Neuronal stem cell (in vitro differentiated cells): ENCODE results near the gene CCR6. TPM values are rescaled to one million over a fixed set of nuclear protein-coding genes. Genes with fewer than 3 reads are reported as not detected.

Source experiments
- DNase-seq: peaks from one replicate; pipeline ENCODE4 v3.0.0-alpha.2; 2013; ENCODE audit warnings: low spot score
- H2AFZ ChIP-seq: one replicate; pipeline ENCODE4 v1.6.1; 2013; ENCODE audit warnings: mild to moderate bottlenecking, low read length, inconsistent platforms
- H2AK5ac ChIP-seq: 2 replicates; pipeline ENCODE4 v1.6.1; 2013; ENCODE audit warnings: low read depth, mild to moderate bottlenecking, inconsistent platforms, low read length, moderate library complexity, mixed read lengths
- H2BK120ac ChIP-seq: 2 replicates; pipeline ENCODE4 v1.6.1; 2013; ENCODE audit warnings: low read depth, mild to moderate bottlenecking, inconsistent platforms, low read length, moderate library complexity, mixed read lengths
- H2BK12ac ChIP-seq: one replicate; pipeline ENCODE4 v1.6.1; 2013; ENCODE audit warnings: low read length, inconsistent platforms
- H2BK15ac ChIP-seq: 2 replicates; pipeline ENCODE4 v1.6.1; 2013; ENCODE audit warnings: mild to moderate bottlenecking, low read length, inconsistent platforms, mixed read lengths
- H2BK5ac ChIP-seq: one replicate; pipeline ENCODE4 v1.6.1; 2013; ENCODE audit warnings: inconsistent platforms, mild to moderate bottlenecking, low read length, moderate library complexity
- H3K14ac ChIP-seq: one replicate; pipeline ENCODE4 v1.6.1; 2013; ENCODE audit warnings: low read length, inconsistent platforms
- H3K18ac ChIP-seq: 2 replicates; pipeline ENCODE4 v1.6.1; 2013; ENCODE audit warnings: low read length, inconsistent platforms
- H3K23ac ChIP-seq: 2 replicates; pipeline ENCODE4 v1.6.1; 2013; ENCODE audit warnings: low read depth, mild to moderate bottlenecking, mixed read lengths, low read length, inconsistent platforms; ENCODE audit not compliant: poor library complexity
- H3K27ac ChIP-seq: replicated peaks from 3 replicates; pipeline ENCODE4 v1.5.1; 2013; ENCODE audit warnings: low read length, inconsistent platforms
- H3K27me3 ChIP-seq, 3 experiments: 2 replicates each; pipeline ENCODE4 v1.6.1; 2013; ENCODE audit warnings: low read length in 3 of 3, mild to moderate bottlenecking in 2 of 3, inconsistent platforms in 1 of 3, low read depth in 1 of 3, mixed read lengths in 1 of 3, moderate library complexity in 1 of 3; ENCODE audit not compliant: control insufficient read depth in 3 of 3, insufficient read depth in 3 of 3
- H3K36me3 ChIP-seq, 2 donors: replicated peaks in 1 of 2; 2 replicates each; pipeline ENCODE4 v1.6.1; 2013; ENCODE audit warnings: low read length in 2 of 2; ENCODE audit not compliant: control insufficient read depth in 2 of 2, insufficient read depth in 2 of 2
- H3K4ac ChIP-seq: 2 replicates; pipeline ENCODE4 v1.6.1; 2013; ENCODE audit warnings: inconsistent platforms, mild to moderate bottlenecking, low read length, moderate library complexity
- H3K4me1 ChIP-seq, 2 donors: 1 replicate in 1 of 2; 2 replicates in 1 of 2; pipeline ENCODE4 v1.6.1; 2013; ENCODE audit warnings: low read length in 2 of 2, low read depth in 1 of 2; ENCODE audit not compliant: control insufficient read depth in 2 of 2, insufficient read depth in 1 of 2
- H3K4me2 ChIP-seq: one replicate; pipeline ENCODE4 v1.6.1; 2013; ENCODE audit warnings: mild to moderate bottlenecking, low read length, inconsistent platforms; ENCODE audit not compliant: insufficient read depth, poor library complexity, severe bottlenecking
- H3K4me3 ChIP-seq, 2 donors: 2 replicates each; pipeline ENCODE4 v1.5.1; 2013; ENCODE audit warnings: low read length in 2 of 2, mild to moderate bottlenecking in 2 of 2, inconsistent platforms in 1 of 2, moderate library complexity in 1 of 2
- H3K79me1 ChIP-seq: one replicate; pipeline ENCODE4 v1.6.1; 2013; ENCODE audit warnings: low read depth, mild to moderate bottlenecking, inconsistent platforms, low read length, moderate library complexity
- H3K9ac ChIP-seq: one replicate; pipeline ENCODE4 v1.6.1; 2013; ENCODE audit warnings: mild to moderate bottlenecking, low read depth, low read length, inconsistent platforms; ENCODE audit not compliant: poor library complexity
- H3K9me3 ChIP-seq, 2 donors: replicated peaks in 1 of 2; 2 replicates each; pipeline versions ENCODE3 to v1.6.1; 2013; ENCODE audit warnings: low read length in 2 of 2, mild to moderate bottlenecking in 2 of 2, inconsistent platforms in 1 of 2, low read depth in 1 of 2, mixed read lengths in 1 of 2, moderate library complexity in 1 of 2; ENCODE audit not compliant: control insufficient read depth in 2 of 2, insufficient read depth in 1 of 2
- H4K8ac ChIP-seq: one replicate; pipeline ENCODE4 v1.6.1; 2013; ENCODE audit warnings: low read depth, mild to moderate bottlenecking, inconsistent platforms, low read length, moderate library complexity
- H4K91ac ChIP-seq: one replicate; pipeline ENCODE4 v1.6.1; 2013; ENCODE audit warnings: low read length, low read depth, mild to moderate bottlenecking, inconsistent platforms; ENCODE audit not compliant: poor library complexity
- WGBS, 2 donors: extraction: QIAGEN DNeasy Blood & Tissue Kit; methylation state at CpG; one replicate each; pipeline ENCODE4 v1.1.7; 2013; ENCODE audit warnings: missing lambda C conversion rate in 2 of 2, mixed read lengths in 1 of 2; ENCODE audit not compliant: insufficient read length in 2 of 2, insufficient replicate concordance in 1 of 2; ENCODE audit errors: extremely low coverage in 2 of 2; 5-methylcytosine and 5-hydroxymethylcytosine counted together
- polyA plus RNA-seq, 2 experiments: library from polyadenylated mRNA; stranded (reverse); fragments of 200-250 nt; gene quantifications; one replicate each; pipeline ENCODE4 v1.2.3, GENCODE V29; 2013

CCR6 gene
- not detected for polyA plus RNA-seq (2013, experiment 1 of 2)
- not detected for polyA plus RNA-seq (2013, experiment 2 of 2)

DNA sequence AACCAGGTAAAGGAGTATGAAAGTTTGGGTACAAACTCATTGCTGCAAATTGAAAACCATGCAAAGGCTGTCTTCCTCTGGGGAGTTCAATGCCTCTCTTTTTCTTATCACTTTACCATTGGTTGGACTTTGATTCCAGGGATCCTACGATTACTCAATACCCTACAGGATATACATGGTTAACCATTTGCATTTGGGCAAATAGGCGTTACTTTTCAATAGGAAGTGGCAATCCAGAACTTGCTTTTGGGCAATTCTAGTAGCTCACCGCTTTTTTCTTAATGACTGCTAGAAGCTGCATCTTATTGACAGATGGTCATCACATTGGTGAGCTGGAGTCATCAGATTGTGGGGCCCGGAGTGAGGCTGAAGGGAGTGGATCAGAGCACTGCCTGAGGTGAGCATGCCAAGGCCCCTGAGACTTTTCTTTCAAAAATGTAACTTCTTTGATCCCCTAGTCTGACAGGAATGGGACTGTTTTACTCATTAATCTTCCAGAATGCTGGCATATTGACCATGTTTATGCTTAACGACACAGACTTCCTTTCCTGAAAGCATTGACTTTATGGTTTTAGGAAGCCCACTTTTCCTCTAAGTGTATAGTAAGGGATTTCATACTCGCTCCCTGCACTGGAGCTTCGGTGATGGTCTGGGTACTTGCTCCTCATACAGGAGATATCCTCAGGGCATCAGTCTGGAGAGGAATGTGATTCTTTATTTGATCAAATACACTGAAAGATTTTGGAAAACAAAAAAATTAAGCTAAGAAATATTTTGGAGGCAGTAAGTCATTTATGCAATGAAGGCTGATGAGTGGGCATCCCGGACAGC lies at the start of gene CCR6:
Gene CCR6 (plus strand): TSS at position 270 of the 831 bp plus-strand sequence. CDS start 13,039 bp downstream, outside the sequence.
- H2AK5ac ChIP-seq, result no peak within 1 kb of the TSS
- H2BK5ac ChIP-seq, result no peak within 1 kb of the TSS
- WGBS, 2 donors, result no CpG with 5 or more reads among the region's 8 CpGs
- H3K36me3 ChIP-seq, result no peaks in the 10 kb centered on the region
- no peaks in the 10 kb centered on the region for H3K79me1 ChIP-seq
- no peaks in the 10 kb centered on the region for H3K9me3 ChIP-seq
- H4K8ac ChIP-seq, result no peak within 1 kb of the TSS
- no peak within 1 kb of the TSS for H3K4me3 ChIP-seq
- H3K18ac ChIP-seq, result peak within 1 kb of the TSS; percentile 74
- H2BK12ac ChIP-seq, result no peak within 1 kb of the TSS
- no peak within 1 kb of the TSS for H3K4me2 ChIP-seq
- no peak within 1 kb of the TSS for H2BK120ac ChIP-seq
- H3K14ac ChIP-seq, result no peak within 1 kb of the TSS
- H3K9ac ChIP-seq, result no peak within 1 kb of the TSS
- peak within 1 kb of the TSS; percentile 67 for H4K91ac ChIP-seq
- H3K4ac ChIP-seq, result no peak within 1 kb of the TSS
- H3K4me1 ChIP-seq, result peaks cover 0 to 3% of the 10 kb centered on the region in 2 donors
- H3K23ac ChIP-seq, result peak within 1 kb of the TSS; percentile 34
- peak within 1 kb of the TSS; percentile 12 for H2BK15ac ChIP-seq
- H2AFZ ChIP-seq, result no peak within 1 kb of the TSS
- DNase-seq, result no peak
- peaks cover 0 to 2% (median 0%) of the 10 kb centered on the region in 3 experiments for H3K27me3 ChIP-seq
- H3K27ac ChIP-seq, result no peak within 1 kb of the TSS

DNA sequence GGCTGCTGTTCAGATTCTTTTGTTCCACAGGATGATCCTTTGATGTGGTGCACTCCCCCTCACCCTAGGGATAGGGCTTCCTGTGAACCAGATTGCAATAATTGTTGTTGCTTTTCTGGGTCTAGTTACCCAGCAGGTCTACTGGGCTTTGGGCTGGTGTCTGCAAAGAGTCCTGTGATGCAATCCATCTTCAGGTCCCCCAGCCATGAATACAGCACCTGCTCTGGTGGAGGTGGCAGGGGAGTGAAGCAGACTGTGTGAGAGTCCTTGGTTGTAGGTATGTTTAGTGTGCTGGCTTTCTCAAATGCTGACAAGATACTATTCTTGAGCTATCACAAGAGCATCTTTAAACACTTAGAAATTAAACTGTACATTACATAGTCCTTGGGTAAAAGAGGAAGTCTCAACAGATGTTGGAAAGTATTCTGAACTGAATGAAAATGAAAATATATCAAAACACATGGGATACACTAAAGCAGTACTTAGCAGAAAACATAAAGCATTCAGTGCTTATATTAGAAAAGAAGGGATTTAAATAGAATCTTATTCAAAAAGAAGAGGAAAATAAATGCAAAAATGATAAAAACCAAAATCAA lies 49.1 kb upstream of the CCR6 start:
- Histone ChIP-seq H2BK120ac (no peak overlapping the region), H3K9me3 (peaks cover 3 to 7% of the 10 kb centered on the region in 2 donors), H2AK5ac (no peak overlapping the region), H2BK12ac (no peak overlapping the region), H3K9ac (no peak overlapping the region), H3K4me3 (no peak overlapping the region), H3K4ac (no peak overlapping the region), H3K79me1 (no peaks in the 10 kb centered on the region), H3K4me2 (no peak overlapping the region), H4K8ac (no peak overlapping the region), H2BK15ac (no peak overlapping the region), H3K27ac (no peak overlapping the region), H3K18ac (no peak overlapping the region), H3K36me3 (no peaks in the 10 kb centered on the region), H2AFZ (no peak overlapping the region), H2BK5ac (no peak overlapping the region), H4K91ac (no peak overlapping the region), H3K27me3 (no peaks in the 10 kb centered on the region), H3K23ac (no peak overlapping the region), H3K4me1 (peaks cover 9 to 15% of the 10 kb centered on the region in 2 donors), H3K14ac (no peak overlapping the region)
- no peak for DNase-seq

DNA sequence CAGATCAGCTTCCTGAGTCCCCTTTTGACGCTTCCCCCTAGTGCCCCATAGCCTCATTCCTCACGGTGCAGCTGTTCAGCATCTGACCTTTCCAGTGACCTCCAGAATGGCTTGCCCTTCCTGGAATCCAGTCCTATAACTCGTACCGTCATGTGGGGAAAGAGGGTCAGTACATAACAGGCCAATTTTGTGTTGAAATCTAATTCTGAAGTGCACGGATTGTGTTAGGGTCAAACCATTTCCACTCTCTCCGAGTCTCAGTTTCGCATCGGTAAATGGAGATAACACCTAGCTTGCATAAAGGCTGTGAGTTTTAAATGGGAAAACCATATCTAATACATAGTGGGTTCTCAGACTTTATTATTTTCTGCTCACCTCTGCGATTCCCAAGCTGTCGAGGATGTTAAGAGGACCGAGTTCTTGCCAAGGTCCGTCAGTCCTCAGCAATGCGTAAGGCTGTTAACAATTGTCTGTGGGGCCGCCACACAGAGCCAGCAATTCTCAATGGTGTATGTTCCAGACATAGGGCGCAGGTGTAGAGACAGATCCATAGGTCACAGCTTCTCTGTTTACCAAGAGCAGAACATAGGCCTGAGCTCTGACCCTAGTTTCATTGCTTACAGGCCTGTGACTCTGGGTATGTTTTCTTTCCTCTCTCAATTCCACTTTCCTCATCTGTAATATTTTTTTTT lies 45.5 kb upstream of the CCR6 start:
- no peak overlapping the region for H3K18ac ChIP-seq

DNA sequence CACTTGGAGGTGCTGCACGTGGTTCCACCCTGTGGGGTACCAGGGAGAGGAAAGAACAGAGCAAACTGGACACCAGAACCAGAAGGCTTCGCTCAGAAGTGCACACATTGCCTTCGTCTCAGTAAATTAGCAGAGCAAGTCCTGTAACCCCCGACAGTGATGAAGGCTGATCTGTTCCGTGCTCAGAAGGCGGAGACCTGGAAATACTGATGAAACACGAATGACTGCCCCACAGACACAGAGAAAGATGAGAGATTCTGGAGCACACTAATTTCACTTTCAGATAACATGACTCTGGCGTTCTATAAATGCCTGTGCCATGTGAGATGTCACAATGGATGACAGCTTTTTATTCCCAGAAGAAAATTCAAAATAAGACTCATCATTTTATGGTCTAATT lies 44.2 kb upstream of the CCR6 start:
- no peak overlapping the region for H4K91ac ChIP-seq
- DNase-seq, result no peak
- no peak overlapping the region for H3K4me3 ChIP-seq
- H3K27ac ChIP-seq, result no peak overlapping the region
- no peak overlapping the region for H2BK5ac ChIP-seq
- H2BK12ac ChIP-seq, result no peak overlapping the region
- no peak overlapping the region for H3K4me2 ChIP-seq
- WGBS, 2 donors, result no CpG with 5 or more reads among the region's 8 CpGs
- H2BK15ac ChIP-seq, result no peak overlapping the region
- peaks cover 9 to 15% of the 10 kb centered on the region in 2 donors for H3K4me1 ChIP-seq
- no peak overlapping the region for H4K8ac ChIP-seq
- no peak overlapping the region for H2AK5ac ChIP-seq
- no peak overlapping the region for H3K23ac ChIP-seq
- H3K9ac ChIP-seq, result no peak overlapping the region
- no peaks in the 10 kb centered on the region for H3K79me1 ChIP-seq
- H3K18ac ChIP-seq, result no peak overlapping the region
- no peak overlapping the region for H3K4ac ChIP-seq
- H2BK120ac ChIP-seq, result no peak overlapping the region
- H3K27me3 ChIP-seq, result no peaks in the 10 kb centered on the region
- H3K36me3 ChIP-seq, result no peaks in the 10 kb centered on the region
- no peak overlapping the region for H2AFZ ChIP-seq
- no peak overlapping the region for H3K14ac ChIP-seq
- peaks cover 0 to under 1% of the 10 kb centered on the region in 2 donors for H3K9me3 ChIP-seq

More for the DNA sequence above, 45.5 kb upstream of the CCR6 start:
- no CpG with 5 or more reads among the region's 15 CpGs for WGBS, 2 donors
- Histone ChIP-seq H4K8ac (no peak overlapping the region), H2AFZ (peak overlapping the region; percentile 41), H3K14ac (no peak overlapping the region), H2BK12ac (no peak overlapping the region), H2AK5ac (no peak overlapping the region), H3K36me3 (no peaks in the 10 kb centered on the region), H3K23ac (no peak overlapping the region), H3K79me1 (no peaks in the 10 kb centered on the region), H3K4me2 (no peak overlapping the region), H3K4ac (no peak overlapping the region), H2BK5ac (no peak overlapping the region), H3K9me3 (peaks cover 3 to 6% of the 10 kb centered on the region in 2 donors), H3K27me3 (no peaks in the 10 kb centered on the region), H3K9ac (no peak overlapping the region), H2BK120ac (no peak overlapping the region), H3K27ac (no peak overlapping the region), H4K91ac (no peak overlapping the region), H3K4me3 (no peak overlapping the region), H2BK15ac (no peak overlapping the region), H3K4me1 (peaks cover 9 to 15% of the 10 kb centered on the region in 2 donors)
- no peak for DNase-seq
